Myometrial cell (primary cell): Measurements from ENCODE around the gene EBI3. TPM values are rescaled to one million over a fixed set of nuclear protein-coding genes. Genes with fewer than 3 reads are reported as not detected.

ENCODE experiments used
- total RNA-seq: library from RNA; depleted of rRNA; stranded (reverse); fragments of >200 nt; gene quantifications from 2 replicates; pipeline ENCODE4 v1.2.3, GENCODE V29; 2015

Gene EBI3
- 0.35 TPM in 1 of 2 replicates, not detected in the other for total RNA-seq

GRCh38 chr19:4229179-4229931 is at the start of gene EBI3:
EBI3 (plus strand) TSS chr19:4229523; CDS start chr19:4229551, 28 bp downstream.

GRCh38 chr19:4182084-4182810 is 47.1 kb upstream of the EBI3 start, which contains the start of the genes ANKRD24 and SIRT6:
ANKRD24 (plus strand) TSS chr19:4182689; CDS start chr19:4186426, 3,737 bp downstream.
SIRT6 (minus strand) TSS chr19:4182563; CDS start chr19:4182539, 24 bp downstream.

GRCh38 chr19:4246767-4247593 is 17.7 kb downstream of the EBI3 start, which contains the start of gene YJU2:
YJU2 (plus strand) TSS chr19:4247080; CDS start chr19:4247147, 67 bp downstream.

DNA sequence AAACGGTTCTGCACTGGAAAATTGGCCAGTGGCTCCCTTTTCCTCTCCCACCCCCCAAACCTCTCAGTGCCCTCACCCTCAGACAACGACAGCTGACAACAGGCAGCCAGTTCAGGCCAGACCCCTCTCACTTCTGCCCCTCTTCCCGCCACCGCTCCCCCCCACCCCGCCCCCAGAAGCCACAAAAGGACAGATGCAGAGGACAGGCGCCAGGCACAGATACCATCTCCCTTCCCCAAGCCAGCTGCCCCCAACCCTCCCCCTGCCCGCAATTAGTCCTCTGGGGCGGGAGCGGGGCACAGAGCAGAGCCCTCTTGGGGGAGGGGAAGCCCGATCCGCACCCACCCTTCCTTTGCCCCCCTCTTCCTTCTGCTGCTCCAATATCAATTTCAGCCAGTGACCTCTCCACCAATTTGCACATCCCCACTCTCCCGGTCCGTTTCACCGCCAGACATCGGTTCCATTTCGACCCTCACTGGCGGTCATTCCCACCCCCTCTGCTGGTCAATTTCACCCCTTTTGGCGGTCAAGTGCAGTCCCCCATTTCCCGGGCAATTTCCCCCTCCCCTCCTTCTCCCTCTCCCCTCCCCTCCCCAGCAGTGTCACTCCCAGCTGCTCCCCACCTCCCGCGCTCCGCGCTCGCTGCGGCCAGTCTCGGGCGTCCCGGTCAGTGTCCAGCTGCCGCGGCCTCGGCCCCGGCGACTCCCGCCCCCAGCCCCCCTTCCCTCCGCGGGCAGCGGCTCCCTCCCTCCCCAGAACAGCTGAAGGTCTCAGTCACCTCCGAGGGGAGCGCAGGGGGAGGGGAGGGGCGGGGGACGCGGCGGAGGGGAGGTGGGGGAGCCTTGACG is 49.3 kb downstream of the EBI3 start, which contains the start of gene SHD:
TSS of gene SHD (plus strand) at position 848 of the 848 bp plus-strand sequence. CDS start 798 bp downstream, outside the sequence.

Other genes starting within 250 kb of the EBI3 start
- gene EEF2, start 244.1 kb upstream of the EBI3 start, total RNA-seq: 3,099 and 3,249 TPM in 2 replicates
- gene PIAS4, start 221.8 kb upstream of the EBI3 start, total RNA-seq: 24.8 and 26.5 TPM in 2 replicates
- 30.6 and 31.0 TPM in 2 replicates for gene ZBTB7A, start 162.6 kb upstream of the EBI3 start, total RNA-seq
- 181 and 214 TPM in 2 replicates for gene MAP2K2, start 105.4 kb upstream of the EBI3 start, total RNA-seq
- gene CREB3L3, start 75.9 kb upstream of the EBI3 start, total RNA-seq: not detected in 2 replicates
- gene SIRT6, start 47.0 kb upstream of the EBI3 start, total RNA-seq: 25.3 and 38.1 TPM in 2 replicates
- 0.18 and 0.58 TPM in 2 replicates for gene ANKRD24, start 46.8 kb upstream of the EBI3 start, total RNA-seq
- gene YJU2, start 17.6 kb downstream of the EBI3 start, total RNA-seq: 15.6 and 17.2 TPM in 2 replicates
- gene SHD, start 49.7 kb downstream of the EBI3 start, total RNA-seq: 0.86 TPM in 1 of 2 replicates, not detected in the other
- not detected in 2 replicates for gene TMIGD2, start 72.9 kb downstream of the EBI3 start, total RNA-seq
- gene FSD1, start 75.1 kb downstream of the EBI3 start, total RNA-seq: 5.2 and 14.4 TPM in 2 replicates
- gene STAP2, start 109.3 kb downstream of the EBI3 start, total RNA-seq: 18.4 and 20.2 TPM in 2 replicates
- gene MPND, start 114.0 kb downstream of the EBI3 start, total RNA-seq: 2.5 and 3.5 TPM in 2 replicates
- gene SH3GL1, start 171.0 kb downstream of the EBI3 start, total RNA-seq: 117 and 129 TPM in 2 replicates
- 9.5 and 17.2 TPM in 2 replicates for gene CHAF1A, start 173.1 kb downstream of the EBI3 start, total RNA-seq
- gene UBXN6, start 228.3 kb downstream of the EBI3 start, total RNA-seq: 76.0 and 92.8 TPM in 2 replicates
- 74.6 and 78.7 TPM in 2 replicates for gene HDGFL2, start 242.8 kb downstream of the EBI3 start, total RNA-seq